HG03066 (cell line): ENCODE data around the gene HMG20B.

Experiments
- ATAC-seq: cut with Tn5 transposase; IDR thresholded peaks from one replicate; pipeline ENCODE4 v1.9.1; 2021; ENCODE audit warnings: low read depth; ENCODE audit not compliant: unreplicated experiment

Gene HMG20B

GRCh38 chr19:3605361-3605760 is 32.6 kb downstream of the HMG20B start:
- ATAC-seq = no peak

- no peak for ATAC-seq
Observed at GRCh38 chr19:3605770-3606169, 33.0 kb downstream of the HMG20B start.

GRCh38 chr19:3606174-3606689 is 33.5 kb downstream of the HMG20B start:
- ATAC-seq = no peak

- no peak for ATAC-seq
Observed at GRCh38 chr19:3606690-3607289, 34.0 kb downstream of the HMG20B start, which contains the start of gene TBXA2R. Gene TBXA2R (minus strand): TSS chr19:3606875. CDS start chr19:3600634, 6,241 bp downstream.

- no peak for ATAC-seq
Observed at GRCh38 chr19:3607303-3608078, 34.7 kb downstream of the HMG20B start.

GRCh38 chr19:3608079-3608641 is 35.4 kb downstream of the HMG20B start:
- no peak for ATAC-seq

GRCh38 chr19:3608750-3609322 is 36.1 kb downstream of the HMG20B start:
- no peak for ATAC-seq

- ATAC-seq = no peak
Observed at GRCh38 chr19:3609779-3610719, 37.3 kb downstream of the HMG20B start.

- no peak for ATAC-seq
Observed at GRCh38 chr19:3610745-3611717, 38.3 kb downstream of the HMG20B start.

GRCh38 chr19:3611841-3612240 is 39.1 kb downstream of the HMG20B start:
- ATAC-seq = no peak

- ATAC-seq = no peak
Observed at GRCh38 chr19:3612330-3612729, 39.6 kb downstream of the HMG20B start.

GRCh38 chr19:3612901-3613741 is 40.4 kb downstream of the HMG20B start:
- no peak for ATAC-seq

GRCh38 chr19:3613818-3614661 is 41.3 kb downstream of the HMG20B start:
- ATAC-seq = no peak

- ATAC-seq = no peak
Observed at GRCh38 chr19:3614858-3615505, 42.2 kb downstream of the HMG20B start.

GRCh38 chr19:3615524-3616135 is 42.9 kb downstream of the HMG20B start:
- ATAC-seq = no peak

GRCh38 chr19:3617463-3617862 is 44.7 kb downstream of the HMG20B start:
- ATAC-seq = no peak
